Thyroid gland (tissue), 4 donors: Measurements from ENCODE around the gene ANK3.
A peak's percentile ranks its signal among the peaks of the same experiment; 100 is the strongest.

Source experiments
- POLR2A ChIP-seq, 2 donors: fragments of 450-650 bp; IDR thresholded peaks; one replicate each; pipeline ENCODE4 v1.6.1; 2017; ENCODE audit warnings: antibody characterized with exemption in 2 of 2, mild to moderate bottlenecking in 2 of 2, moderate library complexity in 1 of 2
- TF ChIP-seq, protein P1 (sequence below), 6 experiments: fragments of 200-600 bp in 3 of 6; fragments of 450-650 bp in 3 of 6; sonication (generic) in 3 of 6; IDR thresholded peaks; one replicate each; pipeline ENCODE4 v1.5.1; 2016 to 2019; ENCODE audit warnings: antibody characterized with exemption in 6 of 6, mild to moderate bottlenecking in 2 of 6, inconsistent platforms in 1 of 6, moderate library complexity in 1 of 6

DNA sequence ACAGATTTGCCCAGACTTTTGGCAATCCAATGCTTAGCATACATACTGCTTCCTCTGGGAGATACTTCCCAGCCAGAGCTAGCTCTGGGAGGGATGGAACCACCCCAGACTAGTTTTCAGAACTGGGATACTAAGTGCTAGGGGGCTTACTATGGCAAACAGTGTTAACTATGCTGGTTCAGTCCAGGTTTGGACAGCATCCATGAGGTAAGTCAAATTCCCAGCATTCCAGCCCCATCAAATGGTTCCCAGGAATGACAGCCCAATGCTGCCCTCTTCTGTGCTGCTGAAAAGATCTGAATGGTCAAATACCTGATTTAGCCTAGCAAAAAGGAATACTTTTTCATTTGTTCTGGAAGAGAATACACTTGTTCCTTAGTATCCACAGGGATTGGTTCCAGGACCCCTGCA is 341.6 kb downstream of the ANK3 start:
- TF ChIP-seq, protein P1, sequence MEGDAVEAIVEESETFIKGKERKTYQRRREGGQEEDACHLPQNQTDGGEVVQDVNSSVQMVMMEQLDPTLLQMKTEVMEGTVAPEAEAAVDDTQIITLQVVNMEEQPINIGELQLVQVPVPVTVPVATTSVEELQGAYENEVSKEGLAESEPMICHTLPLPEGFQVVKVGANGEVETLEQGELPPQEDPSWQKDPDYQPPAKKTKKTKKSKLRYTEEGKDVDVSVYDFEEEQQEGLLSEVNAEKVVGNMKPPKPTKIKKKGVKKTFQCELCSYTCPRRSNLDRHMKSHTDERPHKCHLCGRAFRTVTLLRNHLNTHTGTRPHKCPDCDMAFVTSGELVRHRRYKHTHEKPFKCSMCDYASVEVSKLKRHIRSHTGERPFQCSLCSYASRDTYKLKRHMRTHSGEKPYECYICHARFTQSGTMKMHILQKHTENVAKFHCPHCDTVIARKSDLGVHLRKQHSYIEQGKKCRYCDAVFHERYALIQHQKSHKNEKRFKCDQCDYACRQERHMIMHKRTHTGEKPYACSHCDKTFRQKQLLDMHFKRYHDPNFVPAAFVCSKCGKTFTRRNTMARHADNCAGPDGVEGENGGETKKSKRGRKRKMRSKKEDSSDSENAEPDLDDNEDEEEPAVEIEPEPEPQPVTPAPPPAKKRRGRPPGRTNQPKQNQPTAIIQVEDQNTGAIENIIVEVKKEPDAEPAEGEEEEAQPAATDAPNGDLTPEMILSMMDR (IDR thresholded peaks at IDR 0.05): peak in 4 of 6 experiments; percentile 46 to 66 (median 58)
- TF ChIP-seq POLR2A (IDR thresholded peaks at IDR 0.05): no peak
